Measurements from ENCODE around the gene ARHGAP32.

DNA sequence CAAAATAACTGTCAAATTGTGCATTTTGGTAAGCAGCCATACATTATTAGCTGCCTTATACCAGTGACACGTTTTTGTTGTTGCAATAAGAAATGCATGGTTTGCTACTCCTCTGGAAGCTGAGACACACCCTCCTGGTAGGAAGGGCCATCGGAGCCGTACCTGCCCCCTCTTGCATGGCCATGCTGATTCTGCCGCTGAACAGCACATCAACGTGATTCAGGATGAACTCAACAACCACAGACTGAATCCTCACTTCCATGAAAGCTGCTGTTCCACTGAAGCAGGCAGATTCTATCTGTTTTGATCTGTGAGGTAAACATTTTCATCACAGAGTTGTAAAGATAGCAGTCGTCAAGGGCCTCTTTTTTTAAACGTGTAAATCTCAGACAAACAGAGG is 210.9 kb downstream of the ARHGAP32 start:
- no peak for TF ChIP-seq TAF1 (IDR thresholded peaks at IDR 0.05; ENCODE audit: low read depth, low read length)
- no peak for TF ChIP-seq POLR2AphosphoS5 (IDR thresholded peaks at IDR 0.05; ENCODE audit: low read depth, low read length)
